CD4-positive, alpha-beta T cell treated with Interleukin-10 for 1 hour (primary cell): ENCODE data around the gene SOX14.

Experiments
- DNase-seq: peaks from one replicate; pipeline ENCODE4 v3.0.0-alpha.2; 2020

The SOX14 gene

GRCh38 chr3:137768361-137769321, 4.5 kb downstream of the SOX14 start:
- DNase-seq: no peak

- no peak for DNase-seq
Observed at GRCh38 chr3:137769322-137770065, 5.4 kb downstream of the SOX14 start.

GRCh38 chr3:137770066-137770834, 6.1 kb downstream of the SOX14 start:
- no peak for DNase-seq

- DNase-seq: no peak
Observed at GRCh38 chr3:137770835-137771399, 6.8 kb downstream of the SOX14 start.

GRCh38 chr3:137771401-137772213, 7.5 kb downstream of the SOX14 start:
- no peak for DNase-seq

- no peak for DNase-seq
Observed at GRCh38 chr3:137772214-137772955, 8.3 kb downstream of the SOX14 start.

GRCh38 chr3:137778941-137779340, 14.8 kb downstream of the SOX14 start:
- no peak for DNase-seq

GRCh38 chr3:137787529-137787928, 23.4 kb downstream of the SOX14 start:
- no peak for DNase-seq

GRCh38 chr3:137789236-137789635, 25.1 kb downstream of the SOX14 start:
- no peak for DNase-seq

- DNase-seq: no peak
Observed at GRCh38 chr3:137792626-137793271, 28.6 kb downstream of the SOX14 start.

- no peak for DNase-seq
Observed at GRCh38 chr3:137796993-137797392, 32.9 kb downstream of the SOX14 start.

- DNase-seq: no peak
Observed at GRCh38 chr3:137803215-137803614, 39.1 kb downstream of the SOX14 start.

GRCh38 chr3:137807998-137808397, 43.9 kb downstream of the SOX14 start:
- DNase-seq: no peak

GRCh38 chr3:137809509-137809908, 45.4 kb downstream of the SOX14 start:
- no peak for DNase-seq

GRCh38 chr3:137812023-137812422, 47.9 kb downstream of the SOX14 start:
- no peak for DNase-seq

- DNase-seq: no peak
Observed at GRCh38 chr3:137815251-137815650, 51.1 kb downstream of the SOX14 start.
